IMR-90 (cell line): ENCODE measurements around the gene ACSL3. TPM values are rescaled to one million over a fixed set of nuclear protein-coding genes. Genes with fewer than 3 reads are reported as not detected.
A peak's percentile ranks its signal among the peaks of the same experiment; 100 is the strongest.

Source experiments
- ATAC-seq: fragments of 200-7000 bp; cut with Tn5 transposase; 2 replicates; pipeline ENCODE4 v1.9.1; 2020; ENCODE audit warnings: low read depth, mild to moderate bottlenecking, moderate library complexity
- BruUV-seq: library from RNA; stranded (reverse); fragments of 400-500 nt; replicated peaks from 2 replicates; lab custom pipeline; 2021; lab: Mats Ljungman, UMichigan
- CTCF ChIA-PET: fragments of 300-600 bp; formaldehyde crosslinking; extraction: SDS; loops from one replicate; lab custom pipeline; 2021; ENCODE audit warnings: antibody characterized with exemption; lab: Yijun Ruan, JAX
- POLR2A ChIA-PET: fragments of 300-600 bp; sonication (Branson Sonifier 250); formaldehyde crosslinking; loops from one replicate; lab custom pipeline; 2022; ENCODE audit warnings: antibody characterized with exemption; ENCODE audit not compliant: unreplicated experiment; lab: Charles Lee
- DNase-seq: peaks from one replicate; pipeline ENCODE4 v3.0.0; 2013
- H2AFZ ChIP-seq: replicated peaks from 2 replicates; pipeline ENCODE3; 2013; ENCODE audit warnings: low read length, mild to moderate bottlenecking; ENCODE audit not compliant: poor library complexity
- H2AK5ac ChIP-seq: 2 replicates; pipeline ENCODE4 v1.6.1; 2013; ENCODE audit warnings: low read depth, low read length, inconsistent platforms
- H2AK9ac ChIP-seq: replicated peaks from 2 replicates; pipeline ENCODE3; 2013; ENCODE audit warnings: mild to moderate bottlenecking, low read depth, low read length, moderate library complexity; ENCODE audit not compliant: poor library complexity
- H2BK120ac ChIP-seq: 2 replicates; pipeline ENCODE4 v1.6.1; 2013; ENCODE audit warnings: low read depth, low read length, inconsistent platforms
- H2BK15ac ChIP-seq: 3 replicates; pipeline ENCODE4 v1.6.1; 2013; ENCODE audit warnings: low read depth, low read length, inconsistent platforms
- H2BK20ac ChIP-seq: 2 replicates; pipeline ENCODE4 v1.6.1; 2013; ENCODE audit warnings: low read depth, mild to moderate bottlenecking, inconsistent platforms, low read length, moderate library complexity
- H2BK5ac ChIP-seq: 2 replicates; pipeline ENCODE4 v1.6.1; 2013; ENCODE audit warnings: mild to moderate bottlenecking, low read depth, low read length, inconsistent platforms; ENCODE audit not compliant: poor library complexity, severe bottlenecking
- H3K14ac ChIP-seq: replicated peaks from 2 replicates; pipeline ENCODE4 v1.6.1; 2013; ENCODE audit warnings: low read depth, low read length, inconsistent platforms
- H3K18ac ChIP-seq: 2 replicates; pipeline ENCODE4 v1.6.1; 2013; ENCODE audit warnings: low read depth, low read length, control low read depth
- H3K23ac ChIP-seq: 2 replicates; pipeline ENCODE4 v1.6.1; 2013; ENCODE audit warnings: low read depth, low read length, inconsistent platforms
- H3K27ac ChIP-seq: 2 replicates; pipeline ENCODE4 v1.5.1; 2013; ENCODE audit warnings: mild to moderate bottlenecking, control low read depth, low read length; ENCODE audit not compliant: insufficient read depth
- H3K27me3 ChIP-seq: 2 replicates; pipeline ENCODE4 v1.6.1; 2013; ENCODE audit warnings: low read length; ENCODE audit not compliant: control insufficient read depth, insufficient read depth
- H3K36me3 ChIP-seq: 2 replicates; pipeline ENCODE4 v1.6.1; 2013; ENCODE audit warnings: low read length, mixed read lengths; ENCODE audit not compliant: control insufficient read depth, insufficient read depth
- H3K4ac ChIP-seq: 2 replicates; pipeline ENCODE4 v1.6.1; 2013; ENCODE audit warnings: low read depth, low read length, inconsistent platforms
- H3K4me1 ChIP-seq: 2 replicates; pipeline ENCODE4 v1.6.1; 2013; ENCODE audit warnings: low read length, mixed read lengths; ENCODE audit not compliant: control insufficient read depth, insufficient read depth
- H3K4me2 ChIP-seq: 2 replicates; pipeline ENCODE4 v1.6.1; 2013; ENCODE audit warnings: low read depth, mild to moderate bottlenecking, control low read depth, low read length, moderate library complexity
- H3K4me3 ChIP-seq: 2 replicates; pipeline ENCODE4 v1.5.1; 2013; ENCODE audit warnings: low read depth, mild to moderate bottlenecking, control low read depth, low read length, moderate library complexity; ENCODE audit not compliant: insufficient read depth
- H3K56ac ChIP-seq: 2 replicates; pipeline ENCODE4 v1.6.1; 2013; ENCODE audit warnings: low read length, inconsistent platforms; ENCODE audit not compliant: insufficient read depth; ENCODE audit errors: extremely low read depth
- H3K79me1 ChIP-seq, 2 experiments: 2 replicates each; pipeline ENCODE4 v1.6.1; 2013; ENCODE audit warnings: low read length in 2 of 2, inconsistent platforms in 1 of 2, low read depth in 1 of 2
- H3K9ac ChIP-seq: 2 replicates; pipeline ENCODE4 v1.6.1; 2013; ENCODE audit warnings: low read depth, low read length, control low read depth
- H3K9me1 ChIP-seq: 2 replicates; pipeline ENCODE4 v1.6.1; 2013; ENCODE audit warnings: low read length, inconsistent platforms; ENCODE audit not compliant: insufficient read depth
- H3K9me3 ChIP-seq: 2 replicates; pipeline ENCODE4 v1.6.1; 2013; ENCODE audit warnings: low read length; ENCODE audit not compliant: control insufficient read depth, insufficient read depth
- H4K20me1 ChIP-seq: 2 replicates; pipeline ENCODE4 v1.6.1; 2013; ENCODE audit warnings: low read length, inconsistent platforms; ENCODE audit not compliant: insufficient read depth
- H4K5ac ChIP-seq: 2 replicates; pipeline ENCODE4 v1.6.1; 2013; ENCODE audit warnings: mild to moderate bottlenecking, low read depth, low read length, control low read depth
- H4K8ac ChIP-seq, 2 experiments: 2 replicates each; pipeline ENCODE4 v1.6.1; 2013; ENCODE audit warnings: low read depth in 2 of 2, low read length in 2 of 2, control low read depth in 1 of 2, inconsistent platforms in 1 of 2
- H4K91ac ChIP-seq: 2 replicates; pipeline ENCODE4 v1.6.1; 2013; ENCODE audit warnings: low read depth, low read length, inconsistent platforms; ENCODE audit not compliant: insufficient read depth
- BHLHE40 ChIP-seq: fragments of 150-350 bp; IDR thresholded peaks from 2 replicates; pipeline ENCODE4 v1.6.1; 2016; ENCODE audit warnings: mild to moderate bottlenecking, low read depth, low read length
- CEBPB ChIP-seq: IDR thresholded peaks from 2 replicates; pipeline ENCODE4 v1.6.1; 2012; ENCODE audit warnings: low read depth, low read length, improper control_type of control experiment
- CHD1 ChIP-seq: IDR thresholded peaks from 2 replicates; pipeline ENCODE4 v1.6.1; 2012; ENCODE audit warnings: low read depth, low read length, improper control_type of control experiment
- CTCF ChIP-seq: conservative IDR thresholded peaks from 2 replicates; pipeline ENCODE4 v1.5.1; 2012; ENCODE audit warnings: mild to moderate bottlenecking, low read depth, low read length, improper control_type of control experiment
- FOS ChIP-seq: fragments of 150-350 bp; IDR thresholded peaks from 2 replicates; pipeline ENCODE4 v1.6.1; 2016; ENCODE audit warnings: low read depth, low read length
- MAFK ChIP-seq: IDR thresholded peaks from 2 replicates; pipeline ENCODE4 v1.6.1; 2012; ENCODE audit warnings: low read depth, low read length, improper control_type of control experiment
- MXI1 ChIP-seq: IDR thresholded peaks from 2 replicates; pipeline ENCODE4 v1.6.1; 2012; ENCODE audit warnings: low read depth, mild to moderate bottlenecking, low read length, moderate library complexity, borderline replicate concordance
- NFE2L2 ChIP-seq: fragments of 150-350 bp; IDR thresholded peaks from 2 replicates; pipeline ENCODE4 v1.6.1; 2016; ENCODE audit warnings: low read depth, mild to moderate bottlenecking, low read length
- RAD21 ChIP-seq: IDR thresholded peaks from 2 replicates; pipeline ENCODE4 v1.6.1; 2012; ENCODE audit warnings: low read length, improper control_type of control experiment
- RCOR1 ChIP-seq: IDR thresholded peaks from 2 replicates; pipeline ENCODE4 v1.6.1; 2012; ENCODE audit warnings: mild to moderate bottlenecking, low read length, improper control_type of control experiment; ENCODE audit not compliant: insufficient replicate concordance
- RFX5 ChIP-seq: IDR thresholded peaks from 2 replicates; pipeline ENCODE4 v1.8.0; 2012; ENCODE audit warnings: low read depth, mild to moderate bottlenecking, low read length, moderate library complexity
- SMC3 ChIP-seq: fragments of 150-350 bp; IDR thresholded peaks from 2 replicates; pipeline ENCODE4 v1.6.1; 2016; ENCODE audit warnings: low read depth, mild to moderate bottlenecking, antibody characterized with exemption, low read length, moderate library complexity
- USF2 ChIP-seq: fragments of 150-350 bp; IDR thresholded peaks from 2 replicates; pipeline ENCODE4 v1.6.1; 2017; ENCODE audit warnings: mild to moderate bottlenecking, antibody characterized with exemption, low read length, low read depth
- WGBS, 2 experiments: methylation state at CpG; one replicate each; pipeline versions ENCODE4 v1.1.5 to v1.1.7; 2013; ENCODE audit warnings: missing lambda C conversion rate in 2 of 2; ENCODE audit not compliant: insufficient read length in 1 of 2; ENCODE audit errors: extremely low coverage in 2 of 2; 5-methylcytosine and 5-hydroxymethylcytosine counted together
- dilution Hi-C: fragments of 300-500 bp; cut with HindIII; formaldehyde crosslinking; loops from one replicate; pipeline ENCODE4 v1.14.3; 2018; ENCODE audit warnings: low sequenced_read_pairs; ENCODE audit not compliant: unreplicated experiment
- in situ Hi-C: fragments of 300-500 bp; cut with MboI; formaldehyde crosslinking; loops from 3 replicates; pipeline ENCODE4 v1.14.3; 2019; ENCODE audit warnings: low sequenced_read_pairs, inconsistent platforms, mixed read lengths
- intact Hi-C: fragments of 100-400 bp; cut with micrococcal nuclease; formaldehyde crosslinking; loops from 2 replicates; pipeline ENCODE4 v1.10.0; 2022
- polyA plus RNA-seq, 3 experiments: library from polyadenylated mRNA; depleted of rRNA; stranded (reverse); fragments of >200 nt; gene quantifications; 2 replicates each; pipeline ENCODE4 v1.2.3, GENCODE V29; 2012; ENCODE audit warnings: low replicate concordance in 1 of 3
- total RNA-seq: library from RNA; depleted of rRNA; stranded (reverse); fragments of >200 nt; gene quantifications from 2 replicates; pipeline ENCODE4 v1.2.3, GENCODE V29; 2012

ACSL3 gene
- total and polyA plus RNA-seq, 2 of the 4 experiments (the other 2 are of a cell fraction) = 31.0 to 84.2 TPM

GRCh38 chr2:222859786-222860612 is 837 bp upstream of the ACSL3 start:
- intact Hi-C loops = loop anchor here (1.0 to 5.0 kb wide), 4 partner anchors 16 to 168 kb away; no protein-coding TSS in a partner anchor
- H3K79me1 ChIP-seq = peaks cover 0 to 34% of the 10 kb centered on the region in 2 experiments; a peak in 2 of 4 replicates
- BruUV-seq = no TSS peak
- in situ Hi-C loops = loop anchor here (5.0 kb wide), 1 partner anchor 153 kb away; no protein-coding TSS in a partner anchor
- ChIA-PET POLR2A (interaction anchor here (0.6 to 0.8 kb wide), 5 partner anchors 25 to 151 kb away, joined by 3 to 8 read pairs (median 4); no protein-coding TSS in a partner anchor), CTCF (interaction anchor here (0.9 to 1.7 kb wide), 3 partner anchors 10 to 153 kb away, joined by 4 to 12 read pairs (median 5); no protein-coding TSS in a partner anchor)
- H3K23ac ChIP-seq = no peak overlapping the region
- H3K9me1 ChIP-seq = peaks cover 8% of the 10 kb centered on the region
- DNase-seq (peak; percentile 64), ATAC-seq (no peak)
- TF ChIP-seq RFX5 (no peak), FOS (no peak), CEBPB (no peak), RAD21 (no peak), CTCF (no peak), SMC3 (no peak), CHD1 (no peak), MXI1 (no peak), RCOR1 (no peak), USF2 (no peak), NFE2L2 (no peak), BHLHE40 (no peak), MAFK (no peak)
- dilution Hi-C loops = no loop called here
- no peak overlapping the region for H2AK5ac ChIP-seq
- no peak overlapping the region; the same call in 1 of the 2 replicates for H4K91ac ChIP-seq
- peak overlapping the region; percentile 79 for H2AFZ ChIP-seq
- no CpG with 5 or more reads among the region's 10 CpGs for WGBS, 2 experiments
- no peak overlapping the region for H3K9ac ChIP-seq
- H3K36me3 ChIP-seq = no peaks in the 10 kb centered on the region
- no peak overlapping the region for H3K4me3 ChIP-seq
- H3K27me3 ChIP-seq = no peaks in the 10 kb centered on the region
- no peak overlapping the region for H3K27ac ChIP-seq
- peak overlapping the region; percentile 61 for H3K14ac ChIP-seq
- H2BK120ac ChIP-seq = peak overlapping the region; percentile 14
- no peaks in the 10 kb centered on the region for H3K9me3 ChIP-seq
- peak overlapping the region; percentile 35; the same call in 1 of the 2 replicates for H3K56ac ChIP-seq
- no peak overlapping the region for H2AK9ac ChIP-seq
- H2BK5ac ChIP-seq = peak overlapping the region; percentile 55
- H4K5ac ChIP-seq = no peak overlapping the region
- peaks cover 35% of the 10 kb centered on the region for H4K20me1 ChIP-seq
- no peak overlapping the region for H3K4ac ChIP-seq
- H4K8ac ChIP-seq = peak overlapping the region in 1 of 2 experiments; percentile 17; a peak in 1 of 4 replicates
- H2BK20ac ChIP-seq = peak overlapping the region; percentile 20; the same call in 1 of the 2 replicates
- H2BK15ac ChIP-seq = no peak overlapping the region
- H3K4me1 ChIP-seq = peaks cover 10% of the 10 kb centered on the region
- H3K18ac ChIP-seq = no peak overlapping the region
- H3K4me2 ChIP-seq = peak overlapping the region; percentile 49
